Bronchial epithelial cell (primary cell): ENCODE measurements around the gene MYOD1. TPM values are rescaled to one million over a fixed set of nuclear protein-coding genes. Genes with fewer than 3 reads are reported as not detected.

Source experiments
- DNase-seq: peaks from one replicate; pipeline ENCODE4 v3.0.0-alpha.2; 2010; ENCODE audit warnings: low read depth
- FAIRE-seq: peaks from 2 replicates; lab custom pipeline; 2011; peaks lifted over from hg19 to GRCh38; lab: Jason Lieb, UNC
- H3K27me3 ChIP-seq: 2 replicates; pipeline ENCODE4 v1.5.1; 2011; ENCODE audit warnings: low read length; ENCODE audit not compliant: control insufficient read depth, insufficient read depth
- H3K36me3 ChIP-seq: 2 replicates; pipeline ENCODE4 v1.5.1; 2011; ENCODE audit warnings: low read length; ENCODE audit not compliant: control insufficient read depth, insufficient read depth
- H3K4me3 ChIP-seq: 2 replicates; pipeline ENCODE4 v1.5.1; 2011; ENCODE audit warnings: mild to moderate bottlenecking, low read depth, low read length, control low read depth
- CTCF ChIP-seq: IDR thresholded peaks from 2 replicates; pipeline ENCODE4 v1.5.1; 2011; ENCODE audit warnings: mild to moderate bottlenecking, moderate library complexity, low read length, control low read depth, inconsistent platforms; ENCODE audit not compliant: insufficient read depth, severe bottlenecking
- total RNA-seq: library from RNA; depleted of rRNA; stranded (reverse); fragments of >200 nt; gene quantifications from 2 replicates; pipeline ENCODE4 v1.2.1, GENCODE V29; 2014

Gene MYOD1
- total RNA-seq, 1 donor from 2014 or later = not detected

GRCh38 chr11:17692931-17693330, 26.4 kb upstream of the MYOD1 start:
- DNase-seq (no peak), FAIRE-seq (no peak)
- Histone ChIP-seq H3K27me3 (peaks cover 31% of the 10 kb centered on the region), H3K4me3 (no peak overlapping the region), H3K36me3 (no peaks in the 10 kb centered on the region)
- no peak for TF ChIP-seq CTCF

- no peak overlapping the region for H3K4me3 ChIP-seq
- no peak for DNase-seq
- no peaks in the 10 kb centered on the region for H3K36me3 ChIP-seq
- peak; percentile 32 for FAIRE-seq
- peaks cover 31% of the 10 kb centered on the region for H3K27me3 ChIP-seq
- TF ChIP-seq CTCF = no peak
Observed at GRCh38 chr11:17693531-17693930, 25.8 kb upstream of the MYOD1 start.

DNA sequence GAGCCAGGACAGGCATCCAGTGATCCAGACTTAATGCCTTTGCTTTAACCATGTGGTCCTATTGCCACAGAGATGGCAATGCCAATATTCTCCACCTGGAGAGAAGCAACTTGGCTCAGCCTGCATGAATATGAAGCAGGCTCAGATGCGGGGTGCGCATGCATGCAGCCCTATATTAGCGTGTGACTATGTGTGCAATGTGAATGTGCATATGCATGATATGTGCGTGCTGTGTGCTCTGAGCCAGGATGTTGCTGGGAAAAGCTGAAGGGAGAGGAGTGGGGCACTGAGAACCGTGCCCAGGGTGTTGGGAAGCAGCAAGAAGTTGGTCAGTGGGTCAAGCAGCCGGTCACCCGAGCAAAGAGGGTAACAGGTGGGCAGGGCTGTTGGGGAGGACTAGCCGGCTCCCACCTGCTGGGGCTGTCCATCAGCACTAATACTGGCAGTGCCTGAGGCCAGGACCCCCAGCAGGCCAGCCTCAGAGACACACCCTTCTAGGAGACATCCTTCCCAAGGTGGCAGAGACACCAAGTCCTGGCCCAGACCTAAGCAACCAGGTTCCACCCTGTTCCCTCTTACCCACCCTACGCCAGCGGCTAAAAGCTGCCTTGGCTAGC, 24.8 kb upstream of the MYOD1 start:
- Histone ChIP-seq H3K4me3 (no peak overlapping the region), H3K36me3 (no peaks in the 10 kb centered on the region), H3K27me3 (peaks cover 31% of the 10 kb centered on the region)
- TF ChIP-seq CTCF = no peak
- no peak for FAIRE-seq
- no peak for DNase-seq

DNA sequence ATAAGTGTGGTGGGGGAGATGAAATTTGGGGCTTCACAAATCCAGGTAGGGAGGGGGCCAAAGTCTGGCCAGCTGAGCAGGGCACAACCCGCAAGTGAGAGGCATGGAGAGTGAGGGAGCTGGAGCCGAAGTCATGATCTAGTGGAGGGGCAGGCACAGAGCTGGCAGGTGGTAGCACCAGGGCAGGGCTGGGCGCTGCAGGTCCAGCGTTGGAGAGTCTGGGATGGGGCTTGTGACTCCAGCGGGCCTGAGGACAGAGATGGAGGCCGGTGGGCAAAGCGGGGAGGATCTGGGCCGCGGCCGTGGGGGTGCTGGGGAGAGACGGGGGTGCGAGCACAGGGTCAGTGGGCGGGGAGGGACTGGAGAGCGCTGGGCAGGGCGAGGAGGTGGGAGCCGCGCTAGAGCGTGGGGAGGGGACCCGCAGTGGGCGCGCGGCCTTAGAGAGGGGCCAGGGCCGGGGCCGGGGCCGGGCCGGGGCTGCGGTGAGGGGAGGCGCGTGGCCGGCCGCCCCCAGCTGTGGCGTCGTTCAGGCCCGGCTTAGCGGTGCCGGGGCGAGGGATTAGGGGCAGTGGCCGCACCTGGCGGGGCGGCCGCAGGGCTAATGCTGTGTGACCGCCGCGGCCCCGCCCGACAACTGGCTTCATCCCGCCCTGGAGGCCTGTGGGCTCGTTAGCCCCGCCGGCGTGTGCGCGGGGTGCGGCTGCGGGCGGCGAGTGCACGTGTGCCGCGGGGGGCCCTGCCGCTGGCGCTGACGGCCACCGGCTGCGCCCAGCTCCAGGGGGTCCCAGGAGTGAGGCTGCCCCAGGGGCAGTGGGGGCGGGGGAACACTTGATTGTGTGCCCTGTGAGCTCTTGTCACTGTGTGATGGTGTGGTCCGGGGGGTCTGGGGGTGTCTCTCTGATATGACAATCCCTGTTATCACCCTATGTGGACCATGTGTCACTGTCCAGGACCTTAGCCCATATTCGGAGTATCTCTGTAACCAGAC, 23.6 kb upstream of the MYOD1 start:
- no peak for FAIRE-seq
- no peak for DNase-seq
- Histone ChIP-seq H3K27me3 (peaks cover 28% of the 10 kb centered on the region), H3K36me3 (no peaks in the 10 kb centered on the region), H3K4me3 (no peak overlapping the region)
- no peak for TF ChIP-seq CTCF

- Histone ChIP-seq H3K36me3 (no peaks in the 10 kb centered on the region), H3K4me3 (no peak overlapping the region), H3K27me3 (peaks cover 28% of the 10 kb centered on the region)
- no peak for FAIRE-seq
- no peak for TF ChIP-seq CTCF
- DNase-seq = no peak
Observed at GRCh38 chr11:17696741-17697140, 22.6 kb upstream of the MYOD1 start.
